HG03095 (cell line): ENCODE data around the gene NMBR.
"Not testable (repeated sequence)": the region's sequence is repeated elsewhere in the genome, so short reads cannot be mapped to it uniquely, and the experiment has no call there.

Experiments
- ATAC-seq: cut with Tn5 transposase; IDR thresholded peaks from one replicate; pipeline ENCODE4 v1.9.1; 2021; ENCODE audit warnings: moderate library complexity; ENCODE audit not compliant: unreplicated experiment

The NMBR gene

DNA sequence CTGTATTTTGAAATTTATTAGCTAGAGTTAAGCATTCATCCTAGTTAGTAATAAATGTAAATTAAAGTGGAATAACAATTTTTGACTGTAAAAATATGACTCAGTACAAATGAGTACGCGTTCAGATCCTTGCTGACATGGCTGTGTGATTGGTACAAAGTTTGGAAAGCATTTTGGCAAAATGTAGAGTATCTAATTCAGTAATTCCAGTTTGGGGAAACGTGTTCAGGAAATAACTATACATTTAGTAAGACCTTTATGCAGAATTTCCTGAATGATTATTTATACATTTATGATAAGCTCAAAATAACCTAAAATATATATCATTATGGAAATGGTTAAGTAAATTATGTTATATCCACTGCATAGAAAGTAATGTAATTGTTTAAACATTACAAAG is 8.2 kb upstream of the NMBR start:
- ATAC-seq = no peak

- ATAC-seq = no peak
These were observed 7.4 kb upstream of the NMBR start for GRCh38 chr6:142154336-142154735.

DNA sequence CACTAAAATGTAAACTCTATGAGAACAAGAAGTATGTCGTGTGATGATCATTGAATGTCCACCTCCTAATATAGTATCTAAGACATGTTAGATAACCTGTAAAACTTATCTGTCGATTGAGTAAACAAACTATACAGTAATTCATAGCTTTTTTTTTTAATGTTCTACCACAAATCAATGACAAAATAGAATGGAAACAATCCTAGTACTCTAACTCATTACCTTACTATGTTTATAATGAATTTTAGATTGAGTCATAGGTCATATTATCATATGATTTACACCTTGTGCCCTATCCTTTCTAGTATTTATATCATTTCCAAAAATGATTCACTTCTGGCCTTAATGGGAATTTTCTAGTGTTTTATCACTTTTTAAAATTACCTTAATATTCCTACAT is 6.3 kb upstream of the NMBR start:
- no peak for ATAC-seq

DNA sequence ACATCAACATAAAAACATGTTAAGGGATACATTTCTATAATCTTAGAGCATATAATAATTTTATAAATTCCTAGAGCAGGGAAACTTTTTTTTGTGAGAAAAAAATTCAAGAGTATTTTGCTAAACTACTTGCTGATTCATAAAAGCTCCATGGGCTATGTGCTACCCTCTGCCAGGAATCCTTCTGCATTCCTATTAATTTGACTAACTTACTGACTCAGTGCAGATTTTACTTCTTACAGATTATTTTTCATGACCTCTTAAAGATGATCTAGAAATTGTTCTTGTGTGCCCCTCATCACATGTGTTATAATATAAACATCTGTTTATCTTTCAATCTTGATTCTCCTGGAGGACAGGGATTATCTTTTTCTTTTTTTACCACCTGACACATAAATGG is 5.8 kb upstream of the NMBR start:
- no peak for ATAC-seq

GRCh38 chr6:142141531-142141930 is 5.4 kb downstream of the NMBR start:
- ATAC-seq = not testable (repeated sequence)

DNA sequence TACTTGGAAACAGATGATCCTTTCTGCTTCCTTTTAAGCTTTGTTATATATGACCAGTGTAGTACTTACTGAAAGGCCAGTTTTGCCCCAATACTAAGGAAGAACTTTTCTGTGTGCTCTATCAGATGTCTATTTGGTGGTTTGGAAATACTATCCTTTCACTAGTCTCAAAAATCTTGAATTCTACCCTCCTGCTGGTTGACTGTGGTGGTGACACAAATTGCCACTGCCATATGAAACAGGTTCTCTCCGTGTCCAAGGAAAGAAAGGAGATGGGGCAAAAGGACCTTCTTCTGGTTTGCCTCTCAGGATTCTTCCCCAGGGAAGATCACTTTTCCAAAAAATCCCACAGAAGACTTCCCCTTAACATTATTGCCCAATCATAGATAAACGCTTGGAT is 8.0 kb downstream of the NMBR start:
- no peak for ATAC-seq

- ATAC-seq = no peak
These were observed 14.3 kb downstream of the NMBR start, which contains the start of gene GJE1 for GRCh38 chr6:142132625-142133024. GJE1 (plus strand) TSS chr6:142132925; CDS start chr6:142133159, 234 bp downstream.

GRCh38 chr6:142130814-142131213 is 16.1 kb downstream of the NMBR start:
- ATAC-seq = no peak

DNA sequence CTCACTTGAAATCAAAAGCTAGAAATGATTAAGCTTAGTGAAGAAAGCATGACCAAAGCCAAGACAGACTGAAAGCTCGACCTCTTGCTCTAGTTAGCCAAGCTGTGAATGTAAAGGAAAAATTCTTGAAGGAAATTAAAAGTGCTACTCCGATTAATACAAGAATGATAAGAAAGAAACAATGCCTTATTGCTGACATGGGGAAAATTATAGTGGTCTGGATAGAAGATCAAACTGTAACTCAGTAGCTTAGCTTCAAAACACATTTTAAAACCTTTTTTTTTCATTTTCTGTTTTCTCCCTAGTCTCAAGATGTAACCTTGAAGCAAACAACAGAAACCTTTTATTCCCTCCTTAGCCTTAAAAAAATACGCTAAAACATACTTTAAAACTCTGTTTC is 25.6 kb downstream of the NMBR start:
- no peak for ATAC-seq

DNA sequence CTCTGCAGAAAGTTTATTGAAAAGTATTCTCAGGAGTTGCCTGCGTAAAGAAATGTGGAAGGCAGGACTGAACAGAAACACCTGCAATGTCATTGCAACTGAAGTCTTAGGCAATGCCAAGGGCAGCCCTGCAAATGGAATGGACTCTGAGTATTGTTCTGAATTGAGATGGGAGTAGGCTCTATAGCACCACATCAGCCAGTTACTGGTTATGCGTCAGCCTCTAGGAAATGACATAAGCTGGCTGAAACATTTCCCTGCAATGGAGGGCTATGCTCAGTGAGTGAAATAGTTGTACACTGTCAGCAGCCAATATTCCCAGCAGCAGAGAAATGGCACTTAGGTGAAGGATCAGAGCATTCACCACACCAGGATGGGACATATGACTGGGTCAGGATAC is 28.0 kb downstream of the NMBR start:
- ATAC-seq = no peak

DNA sequence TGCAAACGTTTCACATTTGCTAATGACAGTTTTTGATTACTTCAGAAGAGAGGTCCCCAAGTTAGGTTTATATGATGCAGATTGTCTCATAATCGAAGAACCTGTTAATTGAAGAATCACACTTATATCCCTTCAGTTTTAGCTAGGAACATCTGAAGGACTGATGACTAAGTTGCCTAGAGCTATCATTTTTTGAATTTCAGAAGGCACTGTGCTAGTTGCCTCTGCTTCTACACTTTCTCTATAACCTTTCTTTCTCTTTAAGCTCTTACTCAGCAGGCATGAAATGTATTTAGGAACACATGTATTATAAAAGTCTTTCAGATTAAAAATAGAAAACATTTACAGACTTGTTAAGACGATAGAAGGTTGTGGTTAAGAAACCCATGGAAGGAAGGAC is 28.6 kb downstream of the NMBR start:
- ATAC-seq = no peak

DNA sequence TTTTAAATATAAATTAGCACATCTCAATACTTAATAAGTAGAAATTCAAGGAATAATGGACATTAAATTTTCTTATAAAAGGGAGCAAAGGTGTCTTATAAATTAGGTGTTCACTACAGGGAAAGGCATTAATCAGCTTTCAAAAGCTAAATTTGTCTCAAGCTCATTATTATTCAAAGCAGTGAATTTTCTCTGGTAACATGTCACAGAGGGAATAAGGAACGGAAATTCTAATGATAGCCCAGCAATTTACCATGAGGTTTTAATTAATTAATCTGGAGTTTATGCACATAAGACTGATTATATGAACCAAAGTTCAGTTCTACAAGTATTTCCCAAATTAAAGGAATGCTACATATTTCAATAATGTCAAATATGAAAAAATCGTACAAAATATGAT is 29.6 kb downstream of the NMBR start:
- no peak for ATAC-seq

- no peak for ATAC-seq
These were observed 34.4 kb downstream of the NMBR start for GRCh38 chr6:142112451-142113061.

DNA sequence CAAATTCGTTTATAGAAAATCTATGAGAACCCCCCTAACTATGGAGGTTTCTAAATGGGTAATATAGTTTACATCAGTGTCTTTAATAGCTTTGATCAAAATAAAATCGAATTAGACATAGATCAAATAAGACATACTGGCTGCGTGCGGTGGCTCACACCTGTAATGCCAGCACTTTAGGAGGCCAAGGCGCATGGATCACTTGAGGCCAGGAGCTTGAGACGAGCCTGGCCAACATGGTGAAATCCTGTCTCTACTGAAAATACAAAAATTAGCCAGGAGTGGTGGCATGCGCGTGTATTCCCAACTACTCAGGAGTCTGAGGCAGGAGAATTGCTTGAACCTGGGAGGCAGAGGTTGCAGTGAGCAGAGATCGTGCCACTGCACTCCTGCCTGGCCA is 36.1 kb downstream of the NMBR start:
- ATAC-seq = not testable (repeated sequence)

DNA sequence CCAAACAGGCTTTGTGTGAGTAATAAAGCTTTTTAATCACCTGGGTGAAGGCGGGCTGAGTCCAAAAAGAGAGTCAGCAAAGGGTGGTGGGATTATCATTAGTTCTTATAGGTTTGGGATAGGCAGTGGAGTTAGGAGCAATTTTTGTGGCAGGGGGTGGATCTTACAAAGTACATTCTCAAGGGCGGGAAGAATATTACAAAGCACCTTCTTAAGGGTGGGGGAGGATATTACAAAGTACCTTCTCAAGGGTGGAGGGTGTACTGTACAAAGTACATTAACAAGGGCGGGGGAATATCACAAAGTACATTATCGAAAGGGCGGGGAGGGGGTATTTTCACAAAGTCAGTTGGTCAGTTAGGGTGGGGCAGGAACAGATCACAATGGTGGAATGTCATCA is 42.1 kb downstream of the NMBR start:
- not testable (repeated sequence) for ATAC-seq

DNA sequence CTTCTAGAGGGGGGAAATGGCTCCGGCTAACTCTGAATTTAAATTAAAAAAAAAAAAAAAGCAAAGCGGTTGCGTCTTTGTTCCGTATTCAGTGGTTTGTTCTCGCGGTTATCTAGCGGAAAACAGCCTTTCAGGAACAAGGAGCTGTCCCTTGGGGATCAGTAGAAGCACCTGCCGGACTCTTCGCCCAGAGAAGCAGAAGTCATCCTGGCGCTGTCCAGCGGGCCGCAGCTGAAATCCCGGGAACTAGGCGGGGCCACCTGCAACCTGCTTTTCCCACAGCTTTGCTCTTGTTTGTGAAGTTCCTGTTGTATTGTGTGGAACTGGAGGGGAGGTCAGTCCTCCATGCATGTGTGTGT is 58.1 kb downstream of the NMBR start:
- ATAC-seq = no peak

DNA sequence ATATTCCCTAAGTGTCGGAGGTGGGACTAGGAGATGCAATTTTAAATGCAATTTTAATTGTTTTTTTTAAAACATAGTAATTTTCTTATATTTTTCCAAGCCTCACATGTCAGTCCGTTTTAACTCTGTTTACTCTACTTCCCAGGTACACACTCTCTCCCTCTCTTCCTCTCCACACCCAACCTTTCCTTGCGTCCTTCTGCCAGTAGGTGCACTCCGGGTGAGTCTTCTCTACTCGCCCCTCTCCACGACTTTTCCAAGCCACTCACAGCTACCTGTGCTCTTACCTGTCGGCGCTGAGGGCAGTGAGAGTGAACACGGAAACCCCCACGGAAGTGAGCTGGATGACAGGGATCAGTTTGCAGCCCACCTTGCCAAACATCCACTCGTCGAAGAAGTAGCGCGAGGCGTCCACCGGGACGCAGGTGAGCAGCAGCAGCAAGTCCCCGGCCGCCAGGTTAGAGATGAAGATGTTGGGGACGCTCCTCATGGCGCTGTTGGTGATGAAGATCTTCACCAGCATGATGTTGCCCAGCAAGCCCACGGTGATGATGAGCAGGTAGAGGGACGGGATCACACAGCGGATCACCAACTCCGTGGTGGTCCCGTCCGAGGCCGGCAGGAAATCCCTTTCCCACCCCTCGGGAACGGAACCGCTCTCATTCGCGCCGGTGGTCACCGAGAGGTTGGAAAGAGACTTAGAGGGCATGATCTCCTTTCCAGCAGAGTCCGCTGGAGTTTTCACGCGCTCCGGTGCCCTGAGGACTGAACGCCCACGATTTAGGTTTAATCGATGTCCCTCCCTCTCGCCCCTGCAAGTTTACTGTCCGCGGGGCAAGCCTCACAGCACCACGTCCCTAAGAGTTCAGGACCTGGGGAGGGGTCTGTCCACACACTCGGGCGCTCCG is 58.7 kb downstream of the NMBR start:
- ATAC-seq = no peak

- ATAC-seq = no peak
These were observed 67.8 kb downstream of the NMBR start for GRCh38 chr6:142079130-142079529.

DNA sequence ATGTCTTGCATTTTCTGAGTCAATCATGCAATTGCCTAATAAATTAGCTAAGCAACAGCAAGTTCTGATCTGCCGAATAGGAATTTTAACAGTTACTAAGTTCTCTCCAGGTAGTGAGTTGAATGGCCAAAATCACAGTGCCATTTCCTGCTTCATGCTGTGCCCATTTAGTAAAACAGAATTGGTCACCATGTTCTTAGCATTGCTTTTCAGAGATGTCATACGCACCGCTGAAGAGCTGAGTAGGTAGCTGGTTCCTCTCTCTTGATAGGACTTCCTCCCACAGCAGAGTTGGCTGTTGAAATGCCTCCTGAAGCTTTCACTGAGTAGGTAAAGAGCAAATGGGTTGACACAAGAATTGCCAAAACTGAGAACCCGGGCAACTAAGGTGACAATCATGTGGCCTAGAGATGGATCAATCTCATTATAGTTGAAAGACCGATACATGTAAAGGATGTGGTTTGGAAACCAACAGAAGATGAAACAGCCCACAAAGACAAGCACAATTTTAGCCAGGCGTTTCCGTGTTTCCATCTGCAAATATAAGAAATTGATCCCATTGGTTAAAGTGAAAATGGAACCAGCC is 71.3 kb downstream of the NMBR start:
- no peak for ATAC-seq

GRCh38 chr6:142074516-142074915 is 72.4 kb downstream of the NMBR start:
- no peak for ATAC-seq

- ATAC-seq = no peak
These were observed 74.9 kb downstream of the NMBR start for GRCh38 chr6:142071981-142072380.

DNA sequence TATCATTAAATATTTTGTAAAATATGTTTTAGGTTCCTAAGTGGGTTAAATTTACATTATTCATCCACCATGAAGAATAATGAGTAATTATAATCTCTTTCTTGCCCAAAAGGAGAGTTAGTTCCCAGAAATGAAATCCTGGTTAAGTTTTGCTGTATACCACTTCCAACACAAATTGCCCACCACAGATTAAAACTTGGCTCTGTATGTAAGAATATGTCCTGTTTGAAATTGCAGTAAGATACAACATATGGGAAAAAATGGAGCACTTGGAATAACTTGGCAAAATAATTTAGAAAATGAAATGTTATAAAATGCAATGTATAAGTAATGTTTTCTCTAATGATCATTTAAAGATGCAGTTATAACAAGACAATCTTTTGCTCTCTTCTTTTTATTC is 78.5 kb downstream of the NMBR start:
- ATAC-seq = no peak
